HG02884 (cell line): Measurements from ENCODE around the gene SMIM33.
A peak's percentile ranks its signal among the peaks of the same experiment; 100 is the strongest.
"Not testable (repeated sequence)": the region's sequence is repeated elsewhere in the genome, so short reads cannot be mapped to it uniquely, and the experiment has no call there.

Experiments
- ATAC-seq: cut with Tn5 transposase; IDR thresholded peaks from one replicate; pipeline ENCODE4 v1.9.1; 2021; ENCODE audit warnings: mild to moderate bottlenecking, moderate library complexity; ENCODE audit not compliant: unreplicated experiment

Gene SMIM33

GRCh38 chr5:139481580-139482049 is 10.8 kb downstream of the SMIM33 start:
- no peak for ATAC-seq

- peak; percentile 57 for ATAC-seq
Measured at GRCh38 chr5:139482050-139482889, 11.5 kb downstream of the SMIM33 start, which contains the start of gene STING1. Gene STING1 (minus strand): TSS chr5:139482758. CDS start chr5:139481704, 1,054 bp downstream.

- not testable (repeated sequence) for ATAC-seq
Measured at GRCh38 chr5:139482890-139483208, 12.0 kb downstream of the SMIM33 start.

- ATAC-seq, result no peak
Measured at GRCh38 chr5:139486201-139486600, 15.4 kb downstream of the SMIM33 start.

GRCh38 chr5:139488260-139488659 is 17.5 kb downstream of the SMIM33 start:
- no peak for ATAC-seq

GRCh38 chr5:139492700-139493192 is 21.9 kb downstream of the SMIM33 start:
- no peak for ATAC-seq

GRCh38 chr5:139494256-139494655 is 23.5 kb downstream of the SMIM33 start:
- no peak for ATAC-seq

GRCh38 chr5:139494832-139495231 is 24.0 kb downstream of the SMIM33 start:
- no peak for ATAC-seq

- ATAC-seq, result no peak
Measured at GRCh38 chr5:139495638-139496435, 25.0 kb downstream of the SMIM33 start.

GRCh38 chr5:139501381-139501780 is 30.6 kb downstream of the SMIM33 start:
- ATAC-seq, result no peak

GRCh38 chr5:139503036-139503817 is 32.4 kb downstream of the SMIM33 start:
- not testable (repeated sequence) for ATAC-seq

- ATAC-seq, result not testable (repeated sequence)
Measured at GRCh38 chr5:139503879-139504278, 33.1 kb downstream of the SMIM33 start.

- ATAC-seq, result not testable (repeated sequence)
Measured at GRCh38 chr5:139504722-139505121, 33.9 kb downstream of the SMIM33 start.

- ATAC-seq, result no peak
Measured at GRCh38 chr5:139512786-139513390, 42.1 kb downstream of the SMIM33 start.

- ATAC-seq, result peak; percentile 68
Measured at GRCh38 chr5:139513434-139513833, 42.6 kb downstream of the SMIM33 start.

GRCh38 chr5:139513852-139514485 is 43.2 kb downstream of the SMIM33 start:
- no peak for ATAC-seq

GRCh38 chr5:139514486-139514856 is 43.7 kb downstream of the SMIM33 start:
- ATAC-seq, result no peak

- ATAC-seq, result peak; percentile 83
Measured at GRCh38 chr5:139517683-139518564, 47.1 kb downstream of the SMIM33 start.
